Testis (tissue), 3 donors: ENCODE results near the gene NUMA1. TPM values are rescaled to one million over a fixed set of nuclear protein-coding genes. Genes with fewer than 3 reads are reported as not detected.

ENCODE experiments used
- DNase-seq: peaks from one replicate; pipeline ENCODE4 v3.0.0-alpha.2; 2019
- H3K27ac ChIP-seq, 2 donors: fragments of 200-600 bp; sonication (generic); one replicate each; pipeline ENCODE4 v1.5.1; 2019
- H3K27me3 ChIP-seq: fragments of 200-600 bp; sonication (generic); one replicate; pipeline ENCODE4 v1.5.1; 2019
- H3K36me3 ChIP-seq: fragments of 200-600 bp; sonication (generic); one replicate; pipeline ENCODE4 v1.5.1; 2017; ENCODE audit warnings: low read depth; ENCODE audit errors: missing control alignments
- H3K4me1 ChIP-seq: fragments of 200-600 bp; sonication (generic); one replicate; pipeline ENCODE4 v1.5.1; 2019
- H3K4me3 ChIP-seq, 2 donors: fragments of 200-600 bp; sonication (generic); one replicate each; pipeline ENCODE4 v1.5.1; 2017 to 2019
- H3K9me3 ChIP-seq: fragments of 200-600 bp; sonication (generic); one replicate; pipeline ENCODE4 v1.5.1; 2017
- CTCF ChIP-seq, 3 experiments: fragments of 450-650 bp in 2 of 3; fragments of 200-600 bp in 1 of 3; sonication (generic) in 1 of 3; IDR thresholded peaks; one replicate each; pipeline ENCODE4 v1.5.1; 2016 to 2019; ENCODE audit warnings: antibody characterized with exemption in 3 of 3, mild to moderate bottlenecking in 2 of 3, moderate library complexity in 1 of 3
- POLR2A ChIP-seq: fragments of 450-650 bp; IDR thresholded peaks from one replicate; pipeline ENCODE4 v1.6.1; 2017; ENCODE audit warnings: antibody characterized with exemption, mild to moderate bottlenecking, moderate library complexity
- WGBS, 2 donors: methylation state at CpG; one replicate each; pipeline ENCODE4 v1.1.5; 2018; 5-methylcytosine and 5-hydroxymethylcytosine counted together
- intact Hi-C: fragments of 100-400 bp; cut with DNase I; formaldehyde crosslinking; loops from one replicate; pipeline ENCODE4 v1.15.1; 2023; ENCODE audit warnings: low total_unique reads
- polyA plus RNA-seq: library from polyadenylated mRNA; stranded (reverse); fragments of 350-450 nt; fragmentation: Illumina TruSeq; extraction: RNeasy Lipid Tissue Mini Kit (QIAGEN cat#74804); gene quantifications from one replicate; pipeline ENCODE4 v1.2.3, GENCODE V29; 2014; ENCODE audit warnings: low read depth, low replicate concordance; ENCODE audit not compliant: insufficient read depth
- total RNA-seq, 2 donors: library from RNA; depleted of rRNA; stranded (reverse); fragments of >200 nt; gene quantifications; one replicate each; pipeline ENCODE4 v1.2.3, GENCODE V29; 2016

The NUMA1 gene
- total and polyA plus RNA-seq, 3 donors from 2014 or later: 186 to 470 (median 452) TPM

GRCh38 chr11:72084076-72084475 is 3.7 kb upstream of the NUMA1 start:
- no peak for DNase-seq
- H3K4me1 ChIP-seq: peaks cover 14% of the 10 kb centered on the region
- H3K27me3 ChIP-seq: no peaks in the 10 kb centered on the region
- H3K9me3 ChIP-seq: no peaks in the 10 kb centered on the region
- no peak overlapping the region for H3K4me3 ChIP-seq
- no peaks in the 10 kb centered on the region for H3K36me3 ChIP-seq
- no peak for TF ChIP-seq CTCF (IDR thresholded peaks at IDR 0.05)
- TF ChIP-seq POLR2A: no peak
- WGBS, 2 donors: 85 to 91% methylated on average over 4 of the region's 4 CpGs
- H3K27ac ChIP-seq: no peak overlapping the region
- intact Hi-C loops: no loop called here

GRCh38 chr11:72083414-72083813 is 3.1 kb upstream of the NUMA1 start:
- Histone ChIP-seq H3K4me1 (peaks cover 15% of the 10 kb centered on the region), H3K36me3 (no peaks in the 10 kb centered on the region), H3K27ac (no peak overlapping the region), H3K27me3 (no peaks in the 10 kb centered on the region), H3K4me3 (no peak overlapping the region), H3K9me3 (no peaks in the 10 kb centered on the region)
- TF ChIP-seq CTCF (IDR thresholded peaks at IDR 0.05) (no peak), POLR2A (no peak)
- DNase-seq: no peak
- intact Hi-C loops: no loop called here
- 67 to 83% methylated on average over 2 of the region's 2 CpGs for WGBS, 2 donors

- no peak for TF ChIP-seq POLR2A
- WGBS, 2 donors: 69 to 85% methylated on average over 3 of the region's 3 CpGs
- DNase-seq: no peak
- Histone ChIP-seq H3K4me1 (peaks cover 15% of the 10 kb centered on the region), H3K9me3 (no peaks in the 10 kb centered on the region), H3K27ac (peak overlapping the region in 1 of 2 donors; percentile 21), H3K4me3 (peak overlapping the region in 1 of 2 donors; percentile 74), H3K36me3 (no peaks in the 10 kb centered on the region), H3K27me3 (no peaks in the 10 kb centered on the region)
- intact Hi-C loops: no loop called here
Measured at GRCh38 chr11:72081821-72082453, 1.6 kb upstream of the NUMA1 start.

- intact Hi-C loops: no loop called here
- H3K27me3 ChIP-seq: no peaks in the 10 kb centered on the region
- WGBS, 2 donors: 55 to 61% methylated on average over 21 of the region's 21 CpGs
- TF ChIP-seq POLR2A (no peak), CTCF (IDR thresholded peaks at IDR 0.05) (no peak)
- H3K36me3 ChIP-seq: no peaks in the 10 kb centered on the region
- no peaks in the 10 kb centered on the region for H3K9me3 ChIP-seq
- peak overlapping the region; percentile 40 to 92 for H3K27ac ChIP-seq
- DNase-seq: no peak
- peak overlapping the region; percentile 74 to 80 for H3K4me3 ChIP-seq
- H3K4me1 ChIP-seq: peaks cover 15% of the 10 kb centered on the region
Measured at GRCh38 chr11:72081184-72081644, 872 bp upstream of the NUMA1 start.

GRCh38 chr11:72079819-72080325 is 470 bp downstream of the NUMA1 start:
- Histone ChIP-seq H3K4me1 (peaks cover 15% of the 10 kb centered on the region), H3K36me3 (no peaks in the 10 kb centered on the region), H3K9me3 (no peaks in the 10 kb centered on the region), H3K4me3 (peak overlapping the region; percentile 74 to 80), H3K27me3 (no peaks in the 10 kb centered on the region), H3K27ac (peak overlapping the region; percentile 77 to 92)
- DNase-seq: peak; percentile 29
- 1 to 5% methylated on average over 14 to 16 of the region's 16 CpGs for WGBS, 2 donors
- intact Hi-C loops: no loop called here
- TF ChIP-seq POLR2A (no peak), CTCF (IDR thresholded peaks at IDR 0.05) (no peak)
